ENCODE measurements around the gene CAMTA1. TPM values are rescaled to one million over a fixed set of nuclear protein-coding genes. Genes with fewer than 3 reads are reported as not detected.

The CAMTA1 gene
- total RNA-seq, 1 donor = 56.1 TPM

DNA sequence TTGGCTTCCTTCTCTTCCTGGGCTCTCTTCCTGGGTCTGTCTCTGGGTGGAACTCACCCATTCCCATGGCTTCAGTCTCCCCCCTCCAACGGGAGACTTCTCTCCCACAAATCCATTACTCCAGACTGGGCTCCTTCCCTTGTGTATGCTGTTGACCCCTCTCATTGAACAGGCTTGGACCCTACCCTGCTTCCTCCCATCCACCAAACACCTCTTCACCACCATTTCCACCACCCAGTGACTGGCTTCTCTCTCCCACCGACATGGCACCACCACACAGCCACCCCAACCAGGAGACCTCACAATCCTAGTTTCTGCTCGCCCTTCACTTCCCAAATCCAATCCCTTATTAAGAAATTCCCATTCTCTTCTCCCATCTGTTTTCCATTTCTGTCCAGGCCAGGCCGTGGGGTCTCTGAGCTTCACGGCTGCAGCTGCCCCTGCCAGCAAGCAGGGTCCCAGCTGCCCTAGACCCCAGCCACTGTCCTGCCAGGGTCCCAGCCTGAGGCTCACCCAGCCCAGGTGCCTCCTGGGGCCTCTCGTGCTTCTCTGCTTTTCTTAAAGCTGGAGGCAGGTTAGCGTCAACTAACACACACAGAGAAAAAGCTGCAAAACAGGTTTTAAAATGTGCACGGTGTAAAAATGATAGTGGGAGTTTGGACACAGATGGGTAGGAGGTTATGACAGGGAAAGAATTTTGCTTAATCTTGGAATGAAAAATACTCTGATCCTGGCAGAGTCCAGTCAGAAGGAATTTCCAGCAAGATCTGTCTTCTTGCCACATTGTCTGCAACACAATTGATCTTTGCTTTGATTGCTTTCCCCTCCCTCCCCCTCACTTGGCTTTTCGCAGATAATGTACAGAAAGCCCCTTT is 602.0 kb downstream of the CAMTA1 start:
- no peak for DNase-seq (ENCODE audit: low read depth)
- TF ChIP-seq, protein P1, sequence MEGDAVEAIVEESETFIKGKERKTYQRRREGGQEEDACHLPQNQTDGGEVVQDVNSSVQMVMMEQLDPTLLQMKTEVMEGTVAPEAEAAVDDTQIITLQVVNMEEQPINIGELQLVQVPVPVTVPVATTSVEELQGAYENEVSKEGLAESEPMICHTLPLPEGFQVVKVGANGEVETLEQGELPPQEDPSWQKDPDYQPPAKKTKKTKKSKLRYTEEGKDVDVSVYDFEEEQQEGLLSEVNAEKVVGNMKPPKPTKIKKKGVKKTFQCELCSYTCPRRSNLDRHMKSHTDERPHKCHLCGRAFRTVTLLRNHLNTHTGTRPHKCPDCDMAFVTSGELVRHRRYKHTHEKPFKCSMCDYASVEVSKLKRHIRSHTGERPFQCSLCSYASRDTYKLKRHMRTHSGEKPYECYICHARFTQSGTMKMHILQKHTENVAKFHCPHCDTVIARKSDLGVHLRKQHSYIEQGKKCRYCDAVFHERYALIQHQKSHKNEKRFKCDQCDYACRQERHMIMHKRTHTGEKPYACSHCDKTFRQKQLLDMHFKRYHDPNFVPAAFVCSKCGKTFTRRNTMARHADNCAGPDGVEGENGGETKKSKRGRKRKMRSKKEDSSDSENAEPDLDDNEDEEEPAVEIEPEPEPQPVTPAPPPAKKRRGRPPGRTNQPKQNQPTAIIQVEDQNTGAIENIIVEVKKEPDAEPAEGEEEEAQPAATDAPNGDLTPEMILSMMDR (IDR thresholded peaks at IDR 0.05; ENCODE audit: insufficient read depth, low read depth, low read length) = no peak
- no peak overlapping the region for H3K4me3 ChIP-seq (ENCODE audit: low read depth, low read length)

DNA sequence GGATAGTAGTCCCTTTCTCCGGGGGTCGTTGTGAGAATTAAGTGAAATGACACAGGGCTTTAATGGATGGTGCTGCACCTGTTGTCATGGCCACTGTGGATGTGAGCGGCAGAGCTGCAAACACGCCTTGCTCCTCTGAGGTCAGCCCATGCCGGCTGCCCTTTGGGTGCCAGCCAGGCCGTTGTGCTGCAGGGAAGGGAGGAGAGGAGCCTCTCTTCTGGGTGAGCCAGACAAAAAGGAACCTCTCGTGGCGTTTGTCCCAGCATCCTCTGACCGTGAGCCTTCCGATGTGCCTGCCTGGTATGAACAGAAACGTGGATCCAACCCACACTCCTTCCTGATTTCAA is 602.9 kb downstream of the CAMTA1 start:
- no peak for DNase-seq (ENCODE audit: low read depth)
- TF ChIP-seq, protein P1 (IDR thresholded peaks at IDR 0.05; ENCODE audit: insufficient read depth, low read depth, low read length) = no peak
- no peak overlapping the region for H3K4me3 ChIP-seq (ENCODE audit: low read depth, low read length)

DNA sequence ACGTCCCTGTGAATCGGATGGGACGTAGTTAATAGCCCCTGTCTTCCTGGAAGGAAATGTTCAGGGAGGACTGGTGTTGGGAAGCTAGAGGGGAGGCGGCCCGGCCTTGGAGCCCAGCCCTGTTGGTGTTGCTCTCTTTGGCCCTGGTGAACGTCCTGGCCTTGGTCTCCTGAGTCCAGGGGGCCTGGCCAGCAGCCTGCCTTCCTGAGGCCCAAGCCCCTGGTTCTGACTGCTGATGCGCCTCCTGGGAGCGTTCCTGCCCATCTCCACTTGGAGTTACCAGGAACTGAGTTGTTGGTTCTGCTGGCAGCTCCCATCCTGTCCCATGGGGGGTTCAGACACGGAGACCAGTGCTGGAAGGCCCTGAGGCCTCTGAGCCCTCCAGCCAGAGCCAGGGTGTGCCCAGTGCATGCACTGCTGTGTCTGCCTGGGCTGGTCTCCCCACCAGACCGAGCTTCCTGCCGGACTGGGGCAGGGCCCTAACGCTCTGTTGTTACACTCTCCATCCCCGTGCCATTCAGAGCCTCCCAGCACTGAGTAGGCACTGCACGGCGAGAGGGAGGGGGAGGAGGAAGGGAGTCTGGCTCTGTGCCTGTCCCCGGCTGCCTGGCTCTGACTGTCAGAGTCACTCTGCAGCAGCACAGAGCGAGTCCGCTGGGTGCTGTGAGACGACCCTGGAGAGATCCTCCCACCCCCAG is 603.4 kb downstream of the CAMTA1 start:
- no peak overlapping the region for H3K4me3 ChIP-seq (ENCODE audit: low read depth, low read length)
- no peak for DNase-seq (ENCODE audit: low read depth)
- TF ChIP-seq, protein P1 (IDR thresholded peaks at IDR 0.05; ENCODE audit: insufficient read depth, low read depth, low read length) = no peak

DNA sequence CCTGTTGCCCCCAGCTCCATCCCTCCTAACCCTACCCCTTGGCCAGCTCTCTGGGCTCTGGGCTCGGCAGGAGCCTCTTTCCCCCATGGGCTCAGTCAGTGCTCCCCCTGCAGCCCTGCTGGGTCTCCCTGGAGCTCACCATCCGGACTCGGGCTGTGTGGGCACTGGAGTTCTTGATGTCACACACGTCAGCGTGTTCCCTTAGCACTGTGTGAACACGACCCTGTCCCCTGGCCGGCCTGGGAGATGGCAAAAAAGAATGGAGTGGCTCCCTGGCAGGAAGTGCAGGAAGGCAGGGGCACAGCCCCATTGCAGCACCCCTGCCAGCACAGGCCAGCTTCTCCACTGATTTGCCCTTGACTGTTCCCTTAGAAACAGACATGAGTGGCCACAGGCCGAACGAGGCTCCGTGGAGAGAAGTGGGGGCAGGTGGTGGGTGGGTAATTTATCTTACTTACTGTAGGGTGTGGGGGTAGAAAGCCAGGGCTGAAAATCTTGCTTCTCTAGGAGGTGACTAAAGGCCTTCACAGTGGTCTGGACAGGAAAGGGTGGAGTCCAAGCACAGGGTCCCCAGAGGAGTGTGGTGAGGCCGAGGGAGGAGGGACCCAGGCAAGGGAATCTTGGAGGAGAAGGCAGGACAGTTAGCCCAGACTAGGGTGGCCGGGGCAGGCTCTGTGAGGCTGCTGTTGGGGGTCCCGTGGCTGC is 604.1 kb downstream of the CAMTA1 start:
- TF ChIP-seq, protein P1 (IDR thresholded peaks at IDR 0.05; ENCODE audit: insufficient read depth, low read depth, low read length) = no peak
- DNase-seq (ENCODE audit: low read depth) = no peak
- H3K4me3 ChIP-seq (ENCODE audit: low read depth, low read length) = no peak overlapping the region

DNA sequence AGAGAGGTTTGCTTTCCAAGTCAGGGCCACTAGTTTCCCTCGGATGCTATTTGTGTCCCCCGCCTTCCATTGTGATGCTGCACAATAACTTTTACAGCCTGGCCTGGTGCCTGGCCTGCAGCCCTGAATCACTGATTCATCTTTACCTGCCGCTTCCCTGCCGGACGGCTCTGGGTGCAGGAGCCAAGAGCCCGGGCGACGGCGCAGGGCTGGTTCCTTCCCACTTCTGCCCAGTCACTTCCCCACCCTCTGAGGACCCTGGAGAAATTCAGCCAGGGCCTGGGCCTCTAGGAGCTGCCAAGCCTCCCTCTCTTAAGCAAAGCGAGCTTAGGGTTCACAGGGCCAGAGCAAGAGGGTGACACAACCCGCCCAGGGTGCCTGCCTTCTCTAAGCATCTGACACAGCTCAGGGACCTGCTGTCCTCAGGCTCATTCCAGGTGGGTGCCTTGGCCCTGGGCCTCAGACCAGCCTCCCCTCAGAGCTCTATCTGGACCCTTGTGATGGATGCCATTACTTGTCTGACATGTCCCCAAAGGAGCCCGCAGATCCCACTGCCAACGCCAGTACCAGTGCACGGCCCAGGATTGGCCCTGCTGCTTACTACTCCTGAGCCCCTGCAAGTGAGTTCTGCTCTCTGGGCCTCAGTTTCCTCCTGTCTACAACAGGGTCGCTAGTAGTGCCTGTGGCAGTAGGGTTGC is 604.8 kb downstream of the CAMTA1 start:
- no peak overlapping the region for H3K4me3 ChIP-seq (ENCODE audit: low read depth, low read length)
- TF ChIP-seq, protein P1 (IDR thresholded peaks at IDR 0.05; ENCODE audit: insufficient read depth, low read depth, low read length) = no peak
- no peak for DNase-seq (ENCODE audit: low read depth)

DNA sequence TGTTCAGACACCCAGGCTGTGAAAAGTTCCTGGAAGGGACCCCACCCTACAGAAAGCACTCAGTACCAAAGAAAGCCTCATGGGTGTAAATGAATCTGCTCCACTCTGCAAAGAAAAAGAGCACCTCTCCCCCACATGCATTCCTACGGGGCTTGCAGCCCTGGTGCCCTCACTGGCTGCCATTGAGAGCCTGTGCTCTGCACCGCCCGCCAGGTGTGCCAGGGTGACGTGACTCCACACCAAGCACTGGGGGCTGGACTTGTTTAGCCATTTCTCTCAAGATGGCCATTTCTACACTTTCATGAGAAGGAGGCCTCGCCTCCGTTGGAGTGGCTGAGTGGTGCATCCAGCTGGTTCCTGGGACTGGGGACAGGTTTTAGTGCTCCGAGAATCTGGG is 605.3 kb downstream of the CAMTA1 start:
- H3K4me3 ChIP-seq (ENCODE audit: low read depth, low read length) = no peak overlapping the region
- TF ChIP-seq, protein P1 (IDR thresholded peaks at IDR 0.05; ENCODE audit: insufficient read depth, low read depth, low read length) = no peak
- no peak for DNase-seq (ENCODE audit: low read depth)

Measured in fibroblast of villous mesenchyme (primary cell).